ENCODE data around the gene HOXA7. TPM values are rescaled to one million over a fixed set of nuclear protein-coding genes. Genes with fewer than 3 reads are reported as not detected.

Gene HOXA7
- total and polyA plus RNA-seq, 7 experiments from 2014 or later: not detected

GRCh38 chr7:27186668-27187474, 30.4 kb upstream of the HOXA7 start:
- H3K36me3 ChIP-seq (ENCODE audit: control insufficient read depth in 2 of 3, insufficient read depth in 3 of 3, low read length in 3 of 3): no peaks in the 10 kb centered on the region
- ChIA-PET POLR2A (interaction anchor here (1.0 to 1.9 kb wide), 3 partner anchors 18 to 26 kb away, joined by 3 to 4 read pairs (median 4); no protein-coding TSS in a partner anchor), CTCF (interaction anchor here (0.7 to 1.7 kb wide), 6 partner anchors 10 to 1094 kb away, joined by 3 to 8 read pairs (median 3); no protein-coding TSS in a partner anchor)
- ATAC-seq: no peak
- no peak overlapping the region for H3K4me3 ChIP-seq (ENCODE audit: low read length)
- peaks cover 40 to 54% of the 10 kb centered on the region in 2 donors for H3K4me1 ChIP-seq (ENCODE audit: control insufficient read depth in 2 of 2, insufficient read depth in 2 of 2, low read length in 2 of 2)
- peak in 1 of 9 donors; percentile 3 for DNase-seq
- H3K9me3 Mint-ChIP-seq: peaks cover 0 to 15% (median 0%) of the 10 kb centered on the region in 11 donors
- intact Hi-C loops (cut with micrococcal nuclease): loop anchor here (5.0 kb wide), 3 partner anchors 35 to 1325 kb away; partner anchors contain the start of genes HOXA3 (in 2 of the 2) and HIBADH (in 1 of the 2)
- peaks cover 45 to 85% of the 10 kb centered on the region in 2 donors for H3K27me3 ChIP-seq (ENCODE audit: control insufficient read depth in 2 of 2, insufficient read depth in 2 of 2, low read length in 2 of 2)
- H3K4me1 Mint-ChIP-seq: peaks cover 27 to 67% (median 52%) of the 10 kb centered on the region in 7 donors
- H3K4me3 Mint-ChIP-seq: peak overlapping the region in 7 of 10 donors; percentile 25 to 92 (median 80)
- no peaks in the 10 kb centered on the region for H3K9me3 ChIP-seq (ENCODE audit: control insufficient read depth in 2 of 3, low read length in 3 of 3)
- peak overlapping the region in 3 of 9 donors; percentile 68 to 83 (median 73) for H3K27ac Mint-ChIP-seq
- peaks cover 84 to 97% (median 88%) of the 10 kb centered on the region in 5 donors for H3K27me3 Mint-ChIP-seq
- H3K36me3 Mint-ChIP-seq: peaks cover 0 to 4% (median 0%) of the 10 kb centered on the region in 5 donors
- H3K27ac ChIP-seq (ENCODE audit: low read depth, low read length): no peak overlapping the region

- ChIA-PET CTCF (interaction anchor here (0.9 to 1.7 kb wide), 3 partner anchors 9 to 1093 kb away, joined by 3 to 8 read pairs (median 3); no protein-coding TSS in a partner anchor), POLR2A (interaction anchor here (1.0 to 1.9 kb wide), 3 partner anchors 17 to 25 kb away, joined by 3 to 4 read pairs (median 4); no protein-coding TSS in a partner anchor)
- H3K36me3 ChIP-seq (ENCODE audit: control insufficient read depth in 2 of 3, insufficient read depth in 3 of 3, low read length in 3 of 3): no peaks in the 10 kb centered on the region
- H3K4me3 ChIP-seq (ENCODE audit: low read length): no peak overlapping the region
- H3K4me3 Mint-ChIP-seq: peak overlapping the region; percentile 64 to 87 (median 79)
- peak overlapping the region; percentile 22 to 85 (median 71) for H3K27ac Mint-ChIP-seq
- DNase-seq (peak in 1 of 9 donors; percentile 11), ATAC-seq (no peak)
- peaks cover 40 to 50% of the 10 kb centered on the region in 2 donors for H3K4me1 ChIP-seq (ENCODE audit: control insufficient read depth in 2 of 2, insufficient read depth in 2 of 2, low read length in 2 of 2)
- H3K27me3 ChIP-seq (ENCODE audit: control insufficient read depth in 2 of 2, insufficient read depth in 2 of 2, low read length in 2 of 2): peaks cover 45 to 82% of the 10 kb centered on the region in 2 donors
- H3K36me3 Mint-ChIP-seq: peaks cover 0 to 4% (median 0%) of the 10 kb centered on the region in 5 donors
- intact Hi-C loops (cut with micrococcal nuclease): loop anchor here (2.0 to 5.0 kb wide), 6 partner anchors 15 to 1324 kb away; partner anchors contain the start of genes HOXA3 (in 2 of the 2), HIBADH (in 1 of the 2) and HOXA13 (in 1 of the 2)
- no peak overlapping the region for H3K27ac ChIP-seq (ENCODE audit: low read depth, low read length)
- no peaks in the 10 kb centered on the region for H3K9me3 ChIP-seq (ENCODE audit: control insufficient read depth in 2 of 3, low read length in 3 of 3)
- H3K27me3 Mint-ChIP-seq: peaks cover 84 to 97% (median 85%) of the 10 kb centered on the region in 5 donors
- peaks cover 27 to 67% (median 51%) of the 10 kb centered on the region in 7 donors for H3K4me1 Mint-ChIP-seq
- H3K9me3 Mint-ChIP-seq: peaks cover 0 to 15% (median 0%) of the 10 kb centered on the region in 11 donors
Measured at GRCh38 chr7:27185854-27186667, 29.6 kb upstream of the HOXA7 start.

GRCh38 chr7:27185013-27185853, 28.8 kb upstream of the HOXA7 start, which contains the start of gene HOXA11:
TSS of gene HOXA11 (minus strand) at chr7:27185232. CDS start at chr7:27185144, 88 bp downstream.
- no peaks in the 10 kb centered on the region for H3K9me3 ChIP-seq (ENCODE audit: control insufficient read depth in 2 of 3, low read length in 3 of 3)
- peak within 1 kb of the TSS; percentile 39 for H3K4me3 ChIP-seq (ENCODE audit: low read length)
- Mint-ChIP-seq H3K36me3 (peaks cover 0 to 4% (median 0%) of the 10 kb centered on the region in 5 donors), H3K27ac (peak within 1 kb of the TSS; percentile 22 to 85 (median 73)), H3K27me3 (peaks cover 80 to 95% (median 81%) of the 10 kb centered on the region in 5 donors), H3K4me3 (peak within 1 kb of the TSS; percentile 71 to 87 (median 79)), H3K4me1 (peaks cover 29 to 65% (median 51%) of the 10 kb centered on the region in 7 donors), H3K9me3 (peaks cover 0 to 14% (median 0%) of the 10 kb centered on the region in 11 donors)
- peaks cover 45 to 87% of the 10 kb centered on the region in 2 donors for H3K27me3 ChIP-seq (ENCODE audit: control insufficient read depth in 2 of 2, insufficient read depth in 2 of 2, low read length in 2 of 2)
- H3K27ac ChIP-seq (ENCODE audit: low read depth, low read length): no peak within 1 kb of the TSS
- H3K36me3 ChIP-seq (ENCODE audit: control insufficient read depth in 2 of 3, insufficient read depth in 3 of 3, low read length in 3 of 3): no peaks in the 10 kb centered on the region
- intact Hi-C loops (cut with micrococcal nuclease): loop anchor here (2.0 to 5.0 kb wide), 6 partner anchors 14 to 1323 kb away; partner anchors contain the start of genes HOXA3 (in 2 of the 2), HIBADH (in 1 of the 2) and HOXA13 (in 1 of the 2)
- peak in 2 of 9 donors; percentile 8 to 21 for DNase-seq
- CTCF ChIA-PET: interaction anchor here (1.0 kb wide), 1 partner anchor 35 kb away, joined by 3 read pairs; no protein-coding TSS in a partner anchor
- peak; percentile 14 for ATAC-seq
- H3K4me1 ChIP-seq (ENCODE audit: control insufficient read depth in 2 of 2, insufficient read depth in 2 of 2, low read length in 2 of 2): peaks cover 40 to 50% of the 10 kb centered on the region in 2 donors
- POLR2A ChIA-PET: interaction anchor here (1.1 to 1.9 kb wide), 3 partner anchors 17 to 25 kb away, joined by 3 to 5 read pairs (median 4); no protein-coding TSS in a partner anchor

- Mint-ChIP-seq H3K27me3 (peaks cover 78 to 92% (median 81%) of the 10 kb centered on the region in 5 donors), H3K9me3 (peaks cover 0 to 14% (median 0%) of the 10 kb centered on the region in 11 donors), H3K4me1 (peaks cover 29 to 62% (median 51%) of the 10 kb centered on the region in 7 donors), H3K36me3 (no peaks in the 10 kb centered on the region), H3K4me3 (peak overlapping the region; percentile 69 to 87 (median 79)), H3K27ac (peak overlapping the region in 7 of 9 donors; percentile 43 to 84 (median 73))
- ATAC-seq: peak; percentile 22
- Histone ChIP-seq H3K4me1 (ENCODE audit: control insufficient read depth in 2 of 2, insufficient read depth in 2 of 2, low read length in 2 of 2) (peaks cover 40 to 52% of the 10 kb centered on the region in 2 donors), H3K27me3 (ENCODE audit: control insufficient read depth in 2 of 2, insufficient read depth in 2 of 2, low read length in 2 of 2) (peaks cover 47 to 89% of the 10 kb centered on the region in 2 donors), H3K27ac (ENCODE audit: low read depth, low read length) (no peak overlapping the region), H3K9me3 (ENCODE audit: control insufficient read depth in 2 of 3, low read length in 3 of 3) (no peaks in the 10 kb centered on the region), H3K36me3 (ENCODE audit: control insufficient read depth in 2 of 3, insufficient read depth in 3 of 3, low read length in 3 of 3) (no peaks in the 10 kb centered on the region), H3K4me3 (ENCODE audit: low read length) (peak overlapping the region; percentile 39)
- intact Hi-C loops (cut with micrococcal nuclease): loop anchor here (1.0 to 5.0 kb wide), 7 partner anchors 10 to 1322 kb away; partner anchors contain the start of genes HOXA3 (in 2 of the 2), HIBADH (in 1 of the 2), HOXA10 (in 1 of the 2) and HOXA13 (in 1 of the 2)
- peak in 2 of 9 donors; percentile 36 to 38 for DNase-seq
- POLR2A ChIA-PET: interaction anchor here (1.4 kb wide), 1 partner anchor 16 kb away, joined by 5 read pairs; no protein-coding TSS in a partner anchor
- CTCF ChIA-PET: interaction anchor here (1.1 kb wide), 1 partner anchor 505 kb away, joined by 3 read pairs; no protein-coding TSS in a partner anchor
Measured at GRCh38 chr7:27184337-27185012, 28.0 kb upstream of the HOXA7 start.
